Neural crest cell (in vitro differentiated cells): ENCODE measurements around the gene DHDDS. TPM values are rescaled to one million over a fixed set of nuclear protein-coding genes. Genes with fewer than 3 reads are reported as not detected.

ENCODE experiments used
- DNase-seq: peaks from one replicate; pipeline ENCODE4 v3.0.0; 2021; ENCODE audit warnings: low read depth, mixed read lengths, low spot score
- H3K27ac Mint-ChIP-seq: one replicate; pipeline ENCODE4 v1.8.0; 2021; ENCODE audit warnings: mild to moderate bottlenecking, mixed read lengths; ENCODE audit not compliant: unreplicated experiment
- H3K27me3 Mint-ChIP-seq: 2 replicates; pipeline ENCODE4 v1.8.0; 2021; ENCODE audit warnings: low read depth, mild to moderate bottlenecking, mixed read lengths
- H3K36me3 Mint-ChIP-seq: 2 replicates; pipeline ENCODE4 v1.8.0; 2021; ENCODE audit warnings: low read depth, mild to moderate bottlenecking, mixed read lengths
- H3K4me1 Mint-ChIP-seq: 2 replicates; pipeline ENCODE4 v1.8.0; 2021; ENCODE audit warnings: mixed read lengths
- H3K4me3 Mint-ChIP-seq: one replicate; pipeline ENCODE4 v1.8.0; 2021; ENCODE audit warnings: mild to moderate bottlenecking, mixed read lengths
- H3K9me3 Mint-ChIP-seq: 2 replicates; pipeline ENCODE4 v1.8.0; 2021; ENCODE audit warnings: mixed read lengths
- CTCF ChIP-seq: fragments of 200-600 bp; sonication (generic); conservative IDR thresholded peaks from 2 replicates; pipeline ENCODE4 v1.5.0; 2021; ENCODE audit warnings: antibody characterized with exemption, mild to moderate bottlenecking
- total RNA-seq: library from RNA; stranded (reverse); gene quantifications from 2 replicates; pipeline ENCODE4 v1.2.1, GENCODE V29; 2021

Gene DHDDS
- total RNA-seq, 1 donor from 2014 or later: 40.1 TPM

- H3K36me3 Mint-ChIP-seq: no peaks in the 10 kb centered on the region
- H3K4me3 Mint-ChIP-seq: no peak overlapping the region
- no peaks in the 10 kb centered on the region for H3K9me3 Mint-ChIP-seq
- no peak for DNase-seq
- H3K27ac Mint-ChIP-seq: no peak overlapping the region
- no peaks in the 10 kb centered on the region for H3K4me1 Mint-ChIP-seq
- H3K27me3 Mint-ChIP-seq: peaks cover 11% of the 10 kb centered on the region
- TF ChIP-seq CTCF: no peak
These were observed 88.2 kb downstream of the DHDDS start for GRCh38 chr1:26520339-26520738.

Other genes starting within 250 kb of the DHDDS start
- not detected in 2 replicates for gene CATSPER4, start 241.7 kb upstream of the DHDDS start, total RNA-seq
- 46.6 and 48.0 TPM in 2 replicates for gene CEP85, start 198.1 kb upstream of the DHDDS start, total RNA-seq
- 97.9 and 100 TPM in 2 replicates for gene SH3BGRL3, start 152.2 kb upstream of the DHDDS start, total RNA-seq
- 33.5 and 35.5 TPM in 2 replicates for gene UBXN11, start 125.7 kb upstream of the DHDDS start, total RNA-seq
- not detected in 2 replicates for gene CD52, start 114.4 kb upstream of the DHDDS start, total RNA-seq
- gene CRYBG2, start 78.2 kb upstream of the DHDDS start, total RNA-seq: 3.8 and 6.3 TPM in 2 replicates
- not detected in 2 replicates for gene ZNF683, start 59.6 kb upstream of the DHDDS start, total RNA-seq
- 445 and 455 TPM in 2 replicates for gene LIN28A, start 21.5 kb upstream of the DHDDS start, total RNA-seq
- 1,041 and 1,051 TPM in 2 replicates for gene HMGN2, start 40.1 kb downstream of the DHDDS start, total RNA-seq
- 41.6 and 43.8 TPM in 2 replicates for gene RPS6KA1, start 97.4 kb downstream of the DHDDS start, total RNA-seq